A549 (cell line): Measurements from ENCODE around the gene ITLN1. TPM values are rescaled to one million over a fixed set of nuclear protein-coding genes. Genes with fewer than 3 reads are reported as not detected.
"Not testable (repeated sequence)": the region's sequence is repeated elsewhere in the genome, so short reads cannot be mapped to it uniquely, and the experiment has no call there.

Source experiments
- ATAC-seq, 2 experiments: fragments of 200-7000 bp in 1 of 2; fragments of >200 bp in 1 of 2; cut with Nextera tagmentation in 1 of 2; cut with Tn5 transposase in 1 of 2; 3 replicates each; pipeline versions ENCODE4 v1.8.0 to v1.9.1; 2018 to 2020; ENCODE audit warnings: mild to moderate bottlenecking in 1 of 2, moderate library complexity in 1 of 2
- CTCF ChIA-PET: fragments of 300-600 bp; sonication (Branson Sonifier 250); formaldehyde crosslinking; extraction: SDS; loops from one replicate; lab custom pipeline; 2021; ENCODE audit warnings: antibody characterized with exemption, inconsistent platforms; lab: Yijun Ruan, JAX
- POLR2A ChIA-PET: fragments of 350-600 bp; formaldehyde crosslinking; extraction: SDS; loops from one replicate; lab custom pipeline; 2021; ENCODE audit warnings: antibody characterized with exemption, inconsistent platforms; lab: Yijun Ruan, JAX
- DNase-seq, 2 experiments: peaks; one replicate each; pipeline versions ENCODE4 v3.0.0 to v3.0.0-alpha.2; 2011 to 2016; ENCODE audit warnings: low read depth in 1 of 2, low spot score in 1 of 2
- FAIRE-seq: peaks from 2 replicates; lab custom pipeline; 2011; peaks lifted over from hg19 to GRCh38; lab: Jason Lieb, UNC
- H3K27ac ChIP-seq, 2 experiments: fragments of >200 bp; sonication (Bioruptor Twin); formaldehyde crosslinking; 3 replicates each; pipeline ENCODE4 v1.5.1; 2016 to 2017
- H3K4me1 ChIP-seq: fragments of >200 bp; sonication (Bioruptor Twin); formaldehyde crosslinking; 3 replicates; pipeline ENCODE4 v1.6.1; 2016
- H3K4me2 ChIP-seq: fragments of >200 bp; sonication (Bioruptor Twin); formaldehyde crosslinking; 3 replicates; pipeline ENCODE4 v1.6.1; 2016
- H3K4me3 ChIP-seq: fragments of >200 bp; sonication (Bioruptor Twin); formaldehyde crosslinking; 3 replicates; pipeline ENCODE4 v1.5.1; 2016
- H3K9me3 ChIP-seq: fragments of >200 bp; sonication (Bioruptor Twin); formaldehyde crosslinking; 3 replicates; pipeline ENCODE4 v1.6.1; 2016
- CEBPB ChIP-seq, 2 experiments: fragments of >200 bp in 1 of 2; sonication (Bioruptor Twin) in 1 of 2; formaldehyde crosslinking in 1 of 2; IDR thresholded peaks; 2 replicates each; pipeline ENCODE4 v1.6.1; 2012 to 2016
- EHF ChIP-seq: fragments of 250-450 bp; sonication (Bioruptor Pico); IDR thresholded peaks from 2 replicates; pipeline ENCODE4 v1.5.0; 2020; ENCODE audit warnings: mild to moderate bottlenecking
- EHMT2 ChIP-seq: fragments of 200-600 bp; sonication (generic); IDR thresholded peaks from 2 replicates; pipeline ENCODE4 v1.6.1; 2016; ENCODE audit warnings: antibody characterized with exemption, low read depth, mild to moderate bottlenecking, moderate library complexity
- EP300 ChIP-seq, 2 experiments: fragments of >200 bp; sonication (Bioruptor Twin); formaldehyde crosslinking; IDR thresholded peaks; 2 replicates in 1 of 2; 3 replicates in 1 of 2; pipeline ENCODE4 v1.6.1; 2016 to 2017
- FOSL2 ChIP-seq, 2 experiments: fragments of 450-650 bp in 1 of 2; fragments of >200 bp in 1 of 2; sonication (Bioruptor Twin) in 1 of 2; formaldehyde crosslinking; IDR thresholded peaks; 2 replicates each; pipeline versions ENCODE4 v1.5.0 to v1.6.1; 2016 to 2020; ENCODE audit warnings: mild to moderate bottlenecking in 1 of 2, moderate library complexity in 1 of 2
- GATA3 ChIP-seq: IDR thresholded peaks from 2 replicates; pipeline ENCODE4 v1.6.1; 2012; ENCODE audit warnings: borderline replicate concordance
- HDAC2 ChIP-seq: fragments of 200-600 bp; sonication (generic); IDR thresholded peaks from 2 replicates; pipeline ENCODE4 v1.6.1; 2016
- HEYL ChIP-seq: fragments of 250-450 bp; sonication (Bioruptor Pico); IDR thresholded peaks from 2 replicates; pipeline ENCODE4 v1.8.0; 2021; ENCODE audit warnings: mild to moderate bottlenecking, moderate library complexity
- KDM1A ChIP-seq: fragments of 200-600 bp; sonication (generic); IDR thresholded peaks from 2 replicates; pipeline ENCODE4 v1.6.1; 2016; ENCODE audit warnings: low read depth, mild to moderate bottlenecking
- MAFK ChIP-seq: fragments of 450-650 bp; IDR thresholded peaks from 2 replicates; pipeline ENCODE4 v1.6.1; 2014; ENCODE audit not compliant: partially characterized antibody
- MAZ ChIP-seq: fragments of 150-350 bp; IDR thresholded peaks from 2 replicates; pipeline ENCODE4 v1.6.1; 2014; ENCODE audit warnings: antibody characterized with exemption, low read depth, low read length, borderline replicate concordance
- MYC ChIP-seq: IDR thresholded peaks from 2 replicates; pipeline ENCODE4 v1.6.1; 2012; ENCODE audit warnings: mild to moderate bottlenecking, inconsistent platforms, low read length, improper control_type of control experiment, borderline replicate concordance
- NFE2L2 ChIP-seq: fragments of 150-350 bp; conservative IDR thresholded peaks from 2 replicates; pipeline ENCODE4 v1.6.1; 2014; ENCODE audit warnings: low read length
- NR3C1 ChIP-seq: fragments of >200 bp; sonication (Bioruptor Twin); formaldehyde crosslinking; IDR thresholded peaks from 3 replicates; pipeline ENCODE4 v1.6.1; 2017
- PHF8 ChIP-seq: fragments of 200-600 bp; sonication (generic); IDR thresholded peaks from 2 replicates; pipeline ENCODE4 v1.6.1; 2016; ENCODE audit warnings: low read depth, mild to moderate bottlenecking, antibody characterized with exemption, moderate library complexity, borderline replicate concordance
- RCOR1 ChIP-seq: fragments of 150-350 bp; IDR thresholded peaks from 2 replicates; pipeline ENCODE4 v1.6.1; 2014; ENCODE audit warnings: antibody characterized with exemption, low read length, low read depth
- RFX5 ChIP-seq: fragments of 450-650 bp; IDR thresholded peaks from 2 replicates; pipeline ENCODE4 v1.7.1; 2014; ENCODE audit warnings: antibody characterized with exemption, mild to moderate bottlenecking, moderate library complexity
- RNF2 ChIP-seq: fragments of 200-600 bp; sonication (generic); IDR thresholded peaks from 2 replicates; pipeline ENCODE4 v1.6.1; 2016; ENCODE audit warnings: low read depth, mild to moderate bottlenecking, antibody characterized with exemption, moderate library complexity, borderline replicate concordance
- SREBF2 ChIP-seq: fragments of 450-650 bp; IDR thresholded peaks from 2 replicates; pipeline ENCODE4 v1.6.1; 2014; ENCODE audit warnings: mild to moderate bottlenecking, moderate library complexity
- ZFP36 ChIP-seq: fragments of 450-650 bp; IDR thresholded peaks from 2 replicates; pipeline ENCODE4 v1.6.1; 2014; ENCODE audit warnings: borderline replicate concordance; ENCODE audit not compliant: partially characterized antibody
- ZNF302 ChIP-seq: fragments of 250-450 bp; sonication (Bioruptor Pico); IDR thresholded peaks from 2 replicates; pipeline ENCODE4 v1.9.0; 2021; ENCODE audit warnings: inconsistent platforms, mild to moderate bottlenecking, moderate library complexity
- ZSCAN20 ChIP-seq: fragments of 250-450 bp; sonication (Bioruptor Pico); IDR thresholded peaks from 2 replicates; pipeline ENCODE4 v1.8.0; 2022; ENCODE audit warnings: mild to moderate bottlenecking, moderate library complexity
- WGBS: methylation state at CpG from one replicate; pipeline ENCODE4 v1.1.6; 2017; ENCODE audit errors: missing lambda C conversion rate; 5-methylcytosine and 5-hydroxymethylcytosine counted together
- polyA plus RNA-seq, 4 experiments: library from polyadenylated mRNA; depleted of rRNA in 3 of 4; stranded (reverse); fragments of >200 nt; fragmentation: RNase III in 1 of 4; extraction: RNeasy Plus Mini Kit Qiagen cat#74134 plus additional on column Dnase treatment in 1 of 4; gene quantifications; 2 replicates in 3 of 4; 3 replicates in 1 of 4; pipeline ENCODE4 v1.2.3, GENCODE V29; 2011 to 2017
- TF ChIP-seq, protein P1 (sequence below): fragments of 250-450 bp; sonication (Bioruptor Pico); IDR thresholded peaks from 2 replicates; pipeline ENCODE4 v1.5.0; 2020; ENCODE audit warnings: low read depth, mild to moderate bottlenecking, moderate library complexity
- TF ChIP-seq, protein P2 (sequence below): fragments of 200-600 bp; sonication (generic); IDR thresholded peaks from 2 replicates; pipeline ENCODE4 v1.6.1; 2016; ENCODE audit warnings: antibody characterized with exemption, mild to moderate bottlenecking, moderate library complexity
- TF ChIP-seq, protein P3 (sequence below): fragments of 150-350 bp; IDR thresholded peaks from 2 replicates; pipeline ENCODE4 v1.6.1; 2014; ENCODE audit warnings: low read depth, mild to moderate bottlenecking, low read length

Gene ITLN1
- polyA plus RNA-seq, 2 of the 4 experiments (the other 2 are of a cell fraction) = not detected

DNA sequence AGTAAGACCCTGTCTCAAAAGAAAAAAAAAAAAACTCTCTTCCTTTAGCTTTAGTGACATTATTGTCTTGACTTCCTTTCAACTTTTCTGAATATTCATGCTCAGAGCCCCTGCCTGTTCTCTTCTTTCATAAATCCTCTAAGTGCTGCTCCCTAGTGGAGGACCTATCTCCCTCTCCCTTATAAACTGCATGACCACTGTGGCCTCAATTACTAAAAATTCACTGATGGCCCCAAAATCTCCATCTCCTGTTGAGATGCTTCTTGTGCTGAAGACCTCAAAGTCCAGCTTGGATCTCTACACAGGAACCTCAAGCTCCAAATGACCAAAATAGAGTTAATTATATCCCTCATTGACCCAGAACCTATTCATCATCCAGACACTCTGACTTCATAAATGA is 7.8 kb downstream of the ITLN1 start:
- H3K27ac ChIP-seq = no peak overlapping the region
- no peak overlapping the region for H3K4me2 ChIP-seq
- H3K4me1 ChIP-seq = no peaks in the 10 kb centered on the region
- ChIA-PET CTCF (interaction anchor here (1.5 kb wide), 1 partner anchor 9 kb away, joined by 3 read pairs; no protein-coding TSS in a partner anchor), POLR2A (no interaction called here)
- DNase-seq = no peak
- no peak for TF ChIP-seq ZFP36
- no peak for TF ChIP-seq RCOR1
- TF ChIP-seq HEYL = no peak
- no peak for TF ChIP-seq NR3C1
- no peak overlapping the region for H3K4me3 ChIP-seq
- no peaks in the 10 kb centered on the region for H3K9me3 ChIP-seq
- ATAC-seq = no peak
- FAIRE-seq = no peak

DNA sequence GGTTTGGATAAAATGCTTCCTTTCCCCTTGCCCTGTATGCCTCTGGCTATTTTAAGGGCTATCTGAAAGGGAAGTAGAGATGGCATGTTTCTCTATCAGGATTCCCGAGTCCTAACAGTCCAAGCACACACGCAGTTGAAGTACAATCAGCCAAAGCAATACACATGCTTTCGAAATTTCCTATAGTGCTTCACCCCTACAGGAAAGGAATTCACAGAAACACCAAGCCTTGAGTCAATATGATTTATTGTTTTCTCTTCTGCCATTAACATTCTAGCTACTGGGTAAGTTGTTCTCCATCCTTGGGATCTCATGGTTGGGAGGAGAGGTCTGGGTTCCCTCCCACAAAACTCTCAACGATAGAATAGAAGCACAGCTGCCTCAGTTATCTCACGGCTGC is 8.7 kb downstream of the ITLN1 start:
- 79% methylated on average over 5 of the region's 5 CpGs for WGBS
- TF ChIP-seq MAFK (no peak), CEBPB (IDR thresholded peaks at IDR 0.05) (no peak), MAZ (no peak), EP300 (IDR thresholded peaks at IDR 0.05) (no peak), RFX5 (no peak), FOSL2 (IDR thresholded peaks at IDR 0.05) (no peak), FOSL2 (CRISPR knock-in tag; IDR thresholded peaks at IDR 0.05) (no peak), NFE2L2 (no peak), SREBF2 (no peak), ZNF302 (CRISPR knock-in tag) (no peak), NR3C1 (no peak)
- POLR2A ChIA-PET = no interaction called here
- FAIRE-seq (no peak), ATAC-seq (no peak), DNase-seq (no peak)
- Histone ChIP-seq H3K4me1 (no peaks in the 10 kb centered on the region), H3K4me3 (no peak overlapping the region), H3K4me2 (no peak overlapping the region), H3K27ac (no peak overlapping the region), H3K9me3 (no peaks in the 10 kb centered on the region)
- CTCF ChIA-PET = no interaction called here

DNA sequence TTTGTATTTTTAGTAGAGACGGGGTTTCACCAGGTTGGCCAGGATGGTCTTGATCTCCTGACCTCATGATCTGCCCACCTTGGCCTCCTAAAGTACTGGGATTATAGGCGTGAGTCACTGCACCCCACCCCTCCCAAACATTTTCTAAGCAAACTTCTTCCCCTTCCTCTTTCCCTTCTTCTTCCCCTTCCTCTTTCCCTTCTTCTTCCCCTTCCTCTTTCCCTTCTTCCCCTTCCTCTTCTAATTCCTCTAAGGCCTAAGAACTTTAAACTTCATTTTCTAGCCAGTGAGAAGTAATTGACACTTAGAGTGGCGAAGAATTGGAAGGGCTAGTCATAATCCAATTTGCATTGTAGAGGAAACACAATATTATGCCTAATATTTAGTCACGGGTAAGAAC is 9.4 kb downstream of the ITLN1 start:
- 61% methylated on average over 4 of the region's 4 CpGs for WGBS
- H3K4me2 ChIP-seq, DNase-seq, ATAC-seq, POLR2A ChIA-PET, H3K4me3 ChIP-seq, FAIRE-seq, H3K9me3 ChIP-seq, CTCF ChIA-PET, H3K27ac ChIP-seq, H3K4me1 ChIP-seq: not testable (repeated sequence)

DNA sequence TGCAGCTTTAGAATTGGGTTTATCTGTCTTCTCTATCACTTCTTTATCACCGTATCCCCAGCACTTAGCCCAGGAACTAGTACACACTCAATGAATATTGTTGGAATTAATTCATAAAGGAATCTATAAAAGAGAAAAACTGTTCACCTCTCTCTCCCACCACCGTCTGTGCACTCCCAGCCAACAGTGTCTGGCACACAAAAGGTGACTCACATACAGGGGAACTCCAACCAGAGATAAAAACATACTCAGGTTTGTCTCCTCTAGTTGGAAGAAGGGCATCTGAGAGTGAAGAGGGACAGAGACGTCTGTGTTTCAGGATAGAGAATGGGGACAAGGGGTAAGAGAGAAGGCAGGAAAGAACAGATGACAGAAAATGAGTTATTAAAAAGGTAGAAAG is 10.0 kb downstream of the ITLN1 start:
- Histone ChIP-seq H3K27ac (0 out of 6 replicates have a peak overlapping the region, but pooled peaks of 1 of the 2 experiments have one; percentile 20), H3K4me3 (no peak overlapping the region), H3K9me3 (no peaks in the 10 kb centered on the region), H3K4me2 (no peak overlapping the region), H3K4me1 (no peaks in the 10 kb centered on the region)
- FAIRE-seq (no peak), DNase-seq (peak in 1 of 2 experiments; percentile 17), ATAC-seq (peak; percentile 54 to 82; a peak in 4 of 6 replicates)
- ChIA-PET POLR2A (no interaction called here), CTCF (interaction anchor here (2.4 kb wide), 1 partner anchor 147 kb away, joined by 5 read pairs; no protein-coding TSS in a partner anchor)
- WGBS = 29% methylated on average over 3 of the region's 3 CpGs
- TF ChIP-seq KDM1A (no peak), HDAC2 (no peak), PHF8 (no peak), GATA3 (no peak), RNF2 (no peak), EHMT2 (no peak), EHF (CRISPR knock-in tag) (no peak), MYC (no peak), ZSCAN20 (CRISPR knock-in tag) (no peak)
- TF ChIP-seq, protein P1, sequence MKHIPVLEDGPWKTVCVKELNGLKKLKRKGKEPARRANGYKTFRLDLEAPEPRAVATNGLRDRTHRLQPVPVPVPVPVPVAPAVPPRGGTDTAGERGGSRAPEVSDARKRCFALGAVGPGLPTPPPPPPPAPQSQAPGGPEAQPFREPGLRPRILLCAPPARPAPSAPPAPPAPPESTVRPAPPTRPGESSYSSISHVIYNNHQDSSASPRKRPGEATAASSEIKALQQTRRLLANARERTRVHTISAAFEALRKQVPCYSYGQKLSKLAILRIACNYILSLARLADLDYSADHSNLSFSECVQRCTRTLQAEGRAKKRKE (CRISPR knock-in tag) = no peak
- TF ChIP-seq, protein P2, sequence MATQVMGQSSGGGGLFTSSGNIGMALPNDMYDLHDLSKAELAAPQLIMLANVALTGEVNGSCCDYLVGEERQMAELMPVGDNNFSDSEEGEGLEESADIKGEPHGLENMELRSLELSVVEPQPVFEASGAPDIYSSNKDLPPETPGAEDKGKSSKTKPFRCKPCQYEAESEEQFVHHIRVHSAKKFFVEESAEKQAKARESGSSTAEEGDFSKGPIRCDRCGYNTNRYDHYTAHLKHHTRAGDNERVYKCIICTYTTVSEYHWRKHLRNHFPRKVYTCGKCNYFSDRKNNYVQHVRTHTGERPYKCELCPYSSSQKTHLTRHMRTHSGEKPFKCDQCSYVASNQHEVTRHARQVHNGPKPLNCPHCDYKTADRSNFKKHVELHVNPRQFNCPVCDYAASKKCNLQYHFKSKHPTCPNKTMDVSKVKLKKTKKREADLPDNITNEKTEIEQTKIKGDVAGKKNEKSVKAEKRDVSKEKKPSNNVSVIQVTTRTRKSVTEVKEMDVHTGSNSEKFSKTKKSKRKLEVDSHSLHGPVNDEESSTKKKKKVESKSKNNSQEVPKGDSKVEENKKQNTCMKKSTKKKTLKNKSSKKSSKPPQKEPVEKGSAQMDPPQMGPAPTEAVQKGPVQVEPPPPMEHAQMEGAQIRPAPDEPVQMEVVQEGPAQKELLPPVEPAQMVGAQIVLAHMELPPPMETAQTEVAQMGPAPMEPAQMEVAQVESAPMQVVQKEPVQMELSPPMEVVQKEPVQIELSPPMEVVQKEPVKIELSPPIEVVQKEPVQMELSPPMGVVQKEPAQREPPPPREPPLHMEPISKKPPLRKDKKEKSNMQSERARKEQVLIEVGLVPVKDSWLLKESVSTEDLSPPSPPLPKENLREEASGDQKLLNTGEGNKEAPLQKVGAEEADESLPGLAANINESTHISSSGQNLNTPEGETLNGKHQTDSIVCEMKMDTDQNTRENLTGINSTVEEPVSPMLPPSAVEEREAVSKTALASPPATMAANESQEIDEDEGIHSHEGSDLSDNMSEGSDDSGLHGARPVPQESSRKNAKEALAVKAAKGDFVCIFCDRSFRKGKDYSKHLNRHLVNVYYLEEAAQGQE = no peak
- TF ChIP-seq, protein P3, sequence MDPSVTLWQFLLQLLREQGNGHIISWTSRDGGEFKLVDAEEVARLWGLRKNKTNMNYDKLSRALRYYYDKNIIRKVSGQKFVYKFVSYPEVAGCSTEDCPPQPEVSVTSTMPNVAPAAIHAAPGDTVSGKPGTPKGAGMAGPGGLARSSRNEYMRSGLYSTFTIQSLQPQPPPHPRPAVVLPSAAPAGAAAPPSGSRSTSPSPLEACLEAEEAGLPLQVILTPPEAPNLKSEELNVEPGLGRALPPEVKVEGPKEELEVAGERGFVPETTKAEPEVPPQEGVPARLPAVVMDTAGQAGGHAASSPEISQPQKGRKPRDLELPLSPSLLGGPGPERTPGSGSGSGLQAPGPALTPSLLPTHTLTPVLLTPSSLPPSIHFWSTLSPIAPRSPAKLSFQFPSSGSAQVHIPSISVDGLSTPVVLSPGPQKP = no peak
